SK-N-SH treated with all-trans-retinoic acid at 6 μM for 48 hours (cell line): ENCODE data around the gene CBX8.

ENCODE experiments used
- ARNTL ChIP-seq: fragments of 450-650 bp; formaldehyde crosslinking; IDR thresholded peaks from 2 replicates; pipeline ENCODE4 v1.5.0; 2020; ENCODE audit warnings: low read depth, mild to moderate bottlenecking, moderate library complexity, borderline replicate concordance
- CSRNP3 ChIP-seq: fragments of 250-450 bp; sonication (Bioruptor Pico); IDR thresholded peaks from 2 replicates; pipeline ENCODE4 v1.5.1; 2021; ENCODE audit warnings: mild to moderate bottlenecking, moderate library complexity
- ESRRG ChIP-seq: fragments of 250-450 bp; sonication (Bioruptor Pico); IDR thresholded peaks from 2 replicates; pipeline ENCODE4 v1.6.1; 2021; ENCODE audit warnings: mild to moderate bottlenecking
- GLIS3 ChIP-seq: fragments of 250-450 bp; sonication (Bioruptor Pico); IDR thresholded peaks from 2 replicates; pipeline ENCODE4 v1.5.0; 2020; ENCODE audit warnings: mild to moderate bottlenecking, moderate library complexity
- PATZ1 ChIP-seq: fragments of 250-450 bp; sonication (Bioruptor Pico); IDR thresholded peaks from 2 replicates; pipeline ENCODE4 v1.8.0; 2020; ENCODE audit warnings: mild to moderate bottlenecking, moderate library complexity, borderline replicate concordance
- PPARA ChIP-seq: fragments of 250-450 bp; sonication (Bioruptor Pico); IDR thresholded peaks from 2 replicates; pipeline ENCODE4 v1.5.0; 2020; ENCODE audit warnings: mild to moderate bottlenecking, borderline replicate concordance
- SNAI2 ChIP-seq: fragments of 250-450 bp; sonication (Bioruptor Pico); IDR thresholded peaks from 2 replicates; pipeline ENCODE4 v1.5.0; 2020; ENCODE audit warnings: mild to moderate bottlenecking, moderate library complexity
- TOX ChIP-seq: fragments of 250-450 bp; sonication (Bioruptor Pico); IDR thresholded peaks from 2 replicates; pipeline ENCODE4 v1.8.0; 2021; ENCODE audit warnings: mild to moderate bottlenecking, moderate library complexity, borderline replicate concordance
- ZNF565 ChIP-seq: fragments of 450-650 bp; formaldehyde crosslinking; conservative IDR thresholded peaks from 2 replicates; pipeline ENCODE4 v1.5.0; 2020; ENCODE audit warnings: low read depth, mild to moderate bottlenecking, moderate library complexity
- ZNF70 ChIP-seq: fragments of 450-650 bp; formaldehyde crosslinking; IDR thresholded peaks from 2 replicates; pipeline ENCODE4 v1.5.0; 2020; ENCODE audit warnings: mild to moderate bottlenecking, moderate library complexity
- ZNF8 ChIP-seq: fragments of 450-650 bp; formaldehyde crosslinking; IDR thresholded peaks from 2 replicates; pipeline ENCODE4 v1.5.0; 2020; ENCODE audit warnings: mild to moderate bottlenecking, moderate library complexity

GRCh38 chr17:79820959-79821330, 24.1 kb upstream of the CBX8 start:
- no peak for TF ChIP-seq SNAI2 (CRISPR knock-in tag)
- TF ChIP-seq ZNF565 (CRISPR knock-in tag) = no peak
- no peak for TF ChIP-seq ARNTL (CRISPR knock-in tag)
- no peak for TF ChIP-seq CSRNP3
- TF ChIP-seq TOX (CRISPR knock-in tag) = no peak
- no peak for TF ChIP-seq ZNF8 (CRISPR knock-in tag)
- TF ChIP-seq PATZ1 (CRISPR knock-in tag) = no peak
- TF ChIP-seq PPARA (CRISPR knock-in tag) = no peak
- no peak for TF ChIP-seq ZNF70 (CRISPR knock-in tag)
- no peak for TF ChIP-seq GLIS3 (CRISPR knock-in tag)
- no peak for TF ChIP-seq ESRRG
